ENCODE results near the gene HECW1. TPM values are rescaled to one million over a fixed set of nuclear protein-coding genes. Genes with fewer than 3 reads are reported as not detected.

The HECW1 gene
- total RNA-seq, 2 donors from 2014 or later = 0.24 TPM; not detected in 1

DNA sequence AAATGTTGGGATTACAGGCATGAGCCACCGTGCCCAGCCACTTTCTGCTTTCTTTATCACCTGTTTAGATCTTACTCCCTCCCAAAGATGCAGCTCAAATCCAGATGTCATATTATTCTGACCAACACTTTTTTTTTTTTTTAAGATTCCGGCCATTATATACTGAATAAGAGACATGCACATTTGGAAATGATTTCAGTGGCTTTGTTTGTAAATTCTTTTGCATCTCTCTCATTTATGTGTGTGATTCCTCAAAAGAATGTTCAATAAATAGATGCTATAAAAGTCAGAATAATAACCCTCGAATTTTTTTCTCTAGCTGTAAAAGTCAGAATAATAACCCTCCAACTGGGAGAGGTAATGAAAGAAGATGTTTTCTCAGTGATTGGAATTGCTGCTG is 25.4 kb downstream of the HECW1 start:
- intact Hi-C loops (cut with DNase I) = no loop called here
- DNase-seq (ENCODE audit: low spot score) = no peak

DNA sequence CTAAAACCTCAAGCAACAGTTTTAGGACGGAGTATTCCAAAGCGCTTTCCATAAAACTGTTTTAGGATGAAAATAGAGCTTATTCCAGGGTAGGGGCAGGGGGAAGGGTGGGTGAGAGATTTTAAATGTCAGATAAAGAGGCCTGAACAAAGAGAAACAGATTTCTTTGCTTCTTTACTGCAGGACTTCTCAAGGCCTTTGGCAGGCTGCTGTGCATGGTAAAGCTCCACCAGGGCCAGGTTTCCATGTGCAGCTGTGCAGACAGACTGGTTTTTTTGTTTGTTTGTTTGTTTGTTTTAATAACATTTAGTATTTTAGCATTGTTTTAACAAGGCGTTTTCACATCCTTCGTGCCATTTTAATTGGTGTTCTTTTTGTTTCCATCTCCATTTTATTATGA is 26.3 kb downstream of the HECW1 start:
- DNase-seq (ENCODE audit: low spot score) = no peak
- intact Hi-C loops (cut with DNase I) = no loop called here

DNA sequence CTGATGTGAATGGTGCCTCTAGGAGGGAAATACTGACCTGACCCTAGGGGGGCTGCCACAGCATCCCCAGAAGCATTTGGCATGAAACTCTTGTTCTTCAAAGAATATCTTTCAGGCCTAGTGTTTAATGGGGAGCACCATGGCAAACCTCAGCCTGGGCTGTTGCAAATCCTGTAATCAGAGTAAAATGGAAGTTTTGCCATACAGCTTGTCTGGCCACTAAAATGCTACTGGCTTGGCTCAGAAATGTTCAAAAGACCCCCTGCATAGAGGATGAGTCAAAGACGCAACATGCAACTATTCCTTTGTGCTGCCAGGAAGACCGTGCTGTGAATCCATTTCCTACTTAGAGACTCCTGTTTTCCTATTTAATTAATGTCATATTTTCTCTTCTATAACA is 26.7 kb downstream of the HECW1 start:
- intact Hi-C loops (cut with DNase I) = no loop called here
- no peak for DNase-seq (ENCODE audit: low spot score)

DNA sequence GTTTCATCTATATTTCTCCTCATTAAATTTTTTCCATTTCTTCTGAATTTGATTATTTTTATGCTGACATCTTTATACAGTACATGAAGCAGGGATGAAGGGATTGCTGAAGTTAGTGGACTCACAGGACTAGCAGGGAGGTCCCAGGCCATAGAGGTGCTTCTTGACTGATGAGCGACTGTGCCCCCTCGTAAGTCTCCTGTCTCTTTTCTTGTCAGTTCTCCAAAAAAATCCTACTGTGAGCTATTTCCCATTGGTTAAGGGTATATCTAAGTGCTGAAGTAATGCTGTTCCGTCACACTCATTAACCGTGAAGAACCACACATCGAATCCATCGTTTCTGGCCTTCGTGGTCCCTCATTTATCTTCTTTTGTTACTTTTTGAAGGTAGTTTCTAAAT is 27.7 kb downstream of the HECW1 start:
- intact Hi-C loops (cut with DNase I) = no loop called here
- DNase-seq (ENCODE audit: low spot score) = no peak

DNA sequence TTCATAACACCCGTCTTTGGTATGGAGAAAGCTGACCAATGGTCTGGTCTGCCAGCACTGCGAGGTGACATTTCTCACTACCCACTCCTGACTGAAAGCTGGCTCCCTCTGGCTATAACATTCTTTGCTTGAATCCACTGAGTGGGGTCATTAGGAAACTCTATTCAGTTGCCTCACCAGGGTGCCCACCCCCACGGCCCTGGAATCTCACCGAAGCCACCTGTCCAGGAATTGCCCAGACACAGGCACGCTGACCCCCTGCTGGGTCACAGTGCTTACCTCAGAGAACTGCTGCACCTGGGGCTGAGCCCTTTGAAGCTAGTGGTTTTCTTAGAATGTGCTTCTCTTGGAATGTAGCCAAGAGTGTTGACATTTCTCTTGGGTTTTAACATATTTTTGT is 28.6 kb downstream of the HECW1 start:
- intact Hi-C loops (cut with DNase I) = no loop called here
- DNase-seq (ENCODE audit: low spot score) = no peak

DNA sequence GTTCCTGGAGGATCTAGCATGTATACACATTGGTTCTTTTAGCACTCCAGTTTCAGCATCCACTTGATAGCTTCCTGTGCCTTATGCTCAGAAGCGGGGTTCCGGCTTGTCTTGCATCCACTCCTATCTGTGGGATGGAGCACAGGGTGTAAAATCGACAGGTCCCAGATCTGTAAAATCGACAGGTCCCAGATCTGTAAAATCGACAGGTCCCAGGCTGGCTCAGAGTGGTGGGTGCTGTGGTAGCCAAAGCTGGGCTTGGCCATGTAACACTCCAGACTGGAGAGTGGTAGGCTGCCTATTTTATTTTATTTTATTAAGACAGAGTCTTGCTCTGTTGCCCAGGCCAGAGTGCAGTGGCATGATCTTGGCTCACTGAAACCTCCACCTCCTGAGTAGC is 30.3 kb downstream of the HECW1 start:
- DNase-seq (ENCODE audit: low spot score) = no peak
- intact Hi-C loops (cut with DNase I) = no loop called here

DNA sequence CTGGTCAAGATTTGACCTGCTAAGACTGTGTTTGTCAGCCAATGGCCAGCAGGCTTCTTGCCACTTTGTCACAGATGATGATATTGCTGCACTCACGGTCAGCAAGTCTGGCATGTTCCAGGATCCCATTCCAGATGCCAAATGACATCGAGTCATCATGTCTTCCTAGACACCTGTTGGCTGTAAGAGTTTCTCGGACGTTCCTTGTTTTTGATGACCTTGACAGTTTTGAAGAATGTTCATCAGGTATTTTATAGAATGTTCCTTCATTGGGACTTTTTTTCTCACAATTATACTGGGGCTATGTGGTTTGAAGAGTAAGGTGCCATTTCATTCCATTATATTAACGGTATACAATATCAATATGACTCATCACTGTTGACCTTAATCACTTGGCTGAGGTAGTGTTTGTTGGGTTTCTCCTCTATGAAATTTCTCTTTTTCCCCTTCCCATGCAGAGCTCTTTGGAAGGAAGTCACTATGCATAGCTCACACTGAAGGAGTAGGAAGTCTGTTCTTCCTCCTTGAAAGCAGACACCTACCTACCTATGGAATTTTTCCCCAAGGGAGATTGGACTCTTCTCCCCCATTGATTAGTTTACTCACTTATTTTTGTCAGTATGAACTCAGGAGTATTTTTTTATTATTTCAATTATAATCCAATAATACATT is 31.6 kb downstream of the HECW1 start:
- no peak for DNase-seq (ENCODE audit: low spot score)
- intact Hi-C loops (cut with DNase I) = no loop called here

DNA sequence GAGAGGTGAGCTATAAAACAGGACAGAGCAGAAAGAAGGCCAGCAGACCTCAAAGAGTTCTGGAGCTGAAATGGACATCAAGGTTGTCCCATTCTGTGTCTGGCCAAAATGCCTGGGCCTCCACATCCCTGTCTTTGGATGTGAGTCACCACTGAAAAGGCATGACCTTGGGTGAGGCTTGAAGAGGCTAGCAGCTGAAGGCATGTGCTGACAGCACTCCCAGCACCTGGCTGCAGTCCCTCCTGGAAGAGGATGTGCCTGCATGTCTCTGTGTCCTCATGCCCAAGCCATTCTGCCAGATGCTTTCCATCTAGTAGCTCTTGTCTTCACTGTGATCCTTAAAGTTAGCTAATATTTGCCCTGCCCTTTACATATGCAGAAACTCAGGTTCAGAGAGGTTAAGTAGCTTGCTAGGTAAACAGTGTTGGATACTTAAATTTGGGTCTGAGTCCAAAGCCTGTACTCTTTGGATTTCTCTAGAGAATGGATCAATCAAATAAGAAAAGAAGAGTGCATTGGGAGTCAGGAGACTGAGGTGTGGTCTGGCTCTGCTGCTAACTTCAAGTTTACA is 35.8 kb downstream of the HECW1 start:
- intact Hi-C loops (cut with DNase I) = no loop called here
- DNase-seq (ENCODE audit: low spot score) = no peak

DNA sequence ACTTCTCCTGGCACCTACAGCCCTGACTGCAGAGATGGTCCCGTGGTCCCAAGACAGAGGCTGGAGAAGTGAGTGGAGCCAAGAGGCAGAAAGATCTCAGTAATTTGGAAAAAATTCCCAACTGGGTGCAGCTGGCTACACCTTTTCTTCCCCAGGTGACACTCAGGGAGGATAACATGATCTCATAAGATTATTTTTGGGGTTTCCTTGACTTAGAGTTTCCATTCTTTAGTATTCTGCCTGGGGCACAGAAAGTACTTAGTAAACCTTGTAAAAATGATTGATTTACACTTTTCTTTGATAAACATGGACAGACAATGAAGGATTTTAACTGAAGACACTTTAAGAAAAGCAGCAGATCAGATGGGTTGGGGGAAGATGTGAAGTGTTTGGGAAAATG is 38.6 kb downstream of the HECW1 start:
- intact Hi-C loops (cut with DNase I) = no loop called here
- no peak for DNase-seq (ENCODE audit: low spot score)

DNA sequence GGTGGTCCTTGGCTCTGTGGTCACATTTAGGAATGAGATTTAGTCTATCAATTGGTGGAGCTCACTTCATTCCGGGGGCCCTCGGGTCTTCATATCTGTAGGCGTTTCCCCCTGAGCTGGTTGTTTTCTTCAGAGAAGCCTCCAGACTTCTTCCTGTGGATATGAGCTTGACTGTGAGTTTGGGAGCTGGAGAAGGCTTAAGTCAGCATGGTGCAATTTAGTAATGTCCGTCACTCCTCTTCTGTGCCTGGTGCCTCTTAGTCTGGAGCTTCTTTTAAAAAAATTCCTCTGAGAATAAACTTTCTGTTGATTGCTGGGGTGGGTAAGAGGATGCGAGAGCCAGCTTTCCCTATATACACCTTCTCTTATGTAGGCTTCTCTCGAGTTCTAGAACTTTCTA is 40.2 kb downstream of the HECW1 start:
- DNase-seq (ENCODE audit: low spot score) = no peak
- intact Hi-C loops (cut with DNase I) = no loop called here

DNA sequence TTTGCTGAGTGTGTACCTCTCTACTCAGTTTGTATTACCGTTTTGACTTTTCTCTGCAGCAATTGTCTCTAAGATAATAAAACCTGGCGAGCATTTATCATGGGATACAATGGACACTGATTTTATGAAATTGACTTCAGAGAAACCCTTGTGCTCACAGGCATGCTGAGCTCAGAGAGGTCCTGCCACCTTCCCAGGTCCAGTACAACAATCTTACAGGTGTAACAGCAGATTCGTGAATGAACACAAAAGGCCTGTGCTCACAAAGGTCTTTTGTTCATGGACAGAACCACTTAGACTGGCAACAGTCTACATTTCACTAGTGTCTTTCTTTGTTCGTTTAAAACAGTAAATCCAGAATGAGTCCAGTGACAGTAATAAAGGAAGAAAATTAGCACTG is 43.2 kb downstream of the HECW1 start:
- intact Hi-C loops (cut with DNase I) = no loop called here
- DNase-seq (ENCODE audit: low spot score) = no peak

DNA sequence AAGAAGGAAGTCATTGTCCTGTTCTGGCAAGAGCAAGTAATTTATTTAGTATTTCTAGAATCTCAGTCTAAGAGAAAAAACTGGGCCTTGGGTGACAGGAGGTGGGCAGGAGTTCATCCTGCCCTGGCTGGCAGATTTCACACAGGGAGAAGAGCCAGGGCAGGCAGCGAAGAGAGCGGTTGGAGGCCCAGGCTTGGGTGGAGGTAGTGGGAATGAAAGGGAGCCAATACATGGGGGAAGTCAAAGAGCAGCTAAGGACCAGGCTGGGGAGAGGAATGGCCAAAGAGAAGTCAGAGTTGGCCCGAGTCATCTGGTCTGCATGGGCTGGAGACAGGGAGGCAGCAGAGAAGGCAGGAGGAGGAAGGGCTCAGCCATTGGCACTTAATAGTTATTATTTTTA is 51.4 kb downstream of the HECW1 start:
- no peak for DNase-seq (ENCODE audit: low spot score)
- intact Hi-C loops (cut with DNase I) = no loop called here

DNA sequence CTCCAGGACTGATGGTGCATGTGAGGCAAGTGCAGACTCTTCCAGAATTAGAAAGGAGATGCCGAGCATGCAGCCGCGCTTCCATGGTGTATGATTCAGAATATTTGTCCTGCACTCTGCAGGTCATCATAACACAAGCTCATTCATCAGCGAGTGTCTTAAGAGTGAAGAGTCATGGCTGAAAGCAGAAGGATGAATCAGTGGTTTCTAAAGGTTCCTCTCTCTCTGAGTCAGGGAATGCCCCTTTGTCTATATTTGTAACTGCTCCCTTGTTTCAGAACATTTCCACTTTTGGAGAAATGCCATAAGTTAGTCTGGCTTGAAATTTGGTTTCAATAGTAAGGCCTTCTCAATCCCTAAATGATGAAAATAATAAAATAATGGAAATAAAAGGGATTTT is 52.3 kb downstream of the HECW1 start:
- DNase-seq (ENCODE audit: low spot score) = no peak
- intact Hi-C loops (cut with DNase I) = no loop called here

DNA sequence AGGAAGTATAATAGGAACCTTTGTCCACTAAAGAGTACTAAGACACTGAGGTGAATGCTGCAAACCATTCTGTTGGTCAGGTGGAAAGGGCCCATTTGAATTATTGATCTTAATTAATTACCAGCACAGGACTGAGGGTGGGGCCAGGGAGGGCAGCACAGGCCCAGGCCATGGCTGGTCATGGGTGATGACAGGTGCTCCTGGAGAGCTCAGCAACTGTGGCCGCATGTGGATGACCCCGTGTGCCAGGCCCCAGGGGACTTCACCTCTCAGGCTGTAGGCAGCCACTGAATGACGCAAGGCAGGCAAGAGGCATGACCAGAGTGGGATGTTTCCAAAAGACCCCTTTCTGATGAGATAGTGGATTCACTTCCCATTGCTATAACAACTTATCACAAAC is 54.2 kb downstream of the HECW1 start:
- no peak for DNase-seq (ENCODE audit: low spot score)
- intact Hi-C loops (cut with DNase I) = no loop called here

DNA sequence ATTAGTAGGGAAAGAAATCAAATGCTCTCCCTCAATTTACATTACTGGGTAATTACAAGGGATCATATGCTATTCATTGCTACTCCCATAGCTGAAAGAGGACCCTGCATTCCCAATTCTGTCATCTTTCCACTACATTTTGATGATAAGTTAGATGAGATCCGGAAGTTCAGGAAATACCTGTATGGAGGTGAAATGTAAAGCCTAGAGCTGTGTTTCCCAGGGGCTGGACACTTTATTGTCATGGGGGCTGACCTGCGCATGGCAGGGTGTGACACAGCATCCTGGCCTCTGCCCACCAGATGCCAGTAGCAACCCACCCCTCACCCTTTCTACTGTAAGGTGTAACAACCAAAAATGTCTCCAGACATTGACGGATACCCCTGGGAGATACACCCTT is 56.6 kb downstream of the HECW1 start:
- DNase-seq (ENCODE audit: low spot score) = no peak
- intact Hi-C loops (cut with DNase I) = loop anchor here in 1 of 2 donors (1.0 kb wide), 1 partner anchor 24 kb away; no protein-coding TSS in a partner anchor

DNA sequence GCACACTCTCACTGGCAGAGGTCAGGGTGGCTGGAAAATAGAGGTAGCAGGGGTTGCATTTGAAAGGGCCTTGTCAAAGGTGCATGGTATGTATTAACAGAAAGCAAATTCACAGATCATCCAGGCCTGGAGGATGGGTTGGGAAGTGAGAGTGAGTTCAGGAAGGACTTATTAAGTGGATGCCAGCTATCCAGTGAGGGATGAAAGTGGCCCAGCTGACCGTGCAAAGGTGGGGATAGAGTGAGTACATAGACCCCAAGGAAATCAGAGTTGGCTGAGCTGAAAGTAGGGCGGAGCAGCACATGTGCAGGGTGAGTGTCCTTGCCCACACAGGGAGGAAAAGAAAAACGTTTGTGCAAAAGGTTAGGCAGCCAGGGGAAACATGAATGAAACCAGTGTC is 58.1 kb downstream of the HECW1 start:
- intact Hi-C loops (cut with DNase I) = loop anchor here in 1 of 2 donors (10.0 kb wide), 1 partner anchor 196 kb away; no protein-coding TSS in a partner anchor
- DNase-seq (ENCODE audit: low spot score) = no peak

DNA sequence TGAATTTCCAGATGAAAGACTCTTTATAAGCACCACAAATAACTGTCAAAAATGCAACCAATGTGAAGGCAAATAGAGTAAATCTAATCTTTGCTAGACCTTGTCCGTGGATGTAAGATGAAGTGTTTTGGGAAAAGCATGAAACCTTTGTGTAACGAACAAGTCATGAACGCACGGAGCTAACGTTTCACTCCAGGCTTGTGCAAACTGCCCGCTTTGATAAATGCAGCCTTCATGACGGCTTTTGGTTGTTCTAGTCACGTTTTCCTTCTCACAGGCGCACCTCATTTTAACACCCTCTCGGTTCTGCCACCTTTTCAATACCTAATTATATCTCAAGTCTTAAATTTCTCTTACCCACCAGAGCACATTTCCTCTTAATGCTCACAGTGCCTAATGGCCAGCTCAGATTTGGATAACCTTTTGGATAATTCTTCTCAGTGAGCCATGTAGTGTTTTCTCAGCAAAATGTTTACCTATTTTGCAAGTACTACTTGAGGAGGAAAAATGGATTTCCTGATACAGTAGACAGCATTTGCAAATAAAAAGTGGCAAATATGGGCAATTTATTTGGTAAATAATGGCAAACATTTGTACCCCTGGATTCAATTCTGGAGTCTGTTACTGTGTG is 63.2 kb downstream of the HECW1 start:
- DNase-seq (ENCODE audit: low spot score) = no peak
- intact Hi-C loops (cut with DNase I) = loop anchor here in 1 of 2 donors (10.0 kb wide), 1 partner anchor 201 kb away; no protein-coding TSS in a partner anchor

DNA sequence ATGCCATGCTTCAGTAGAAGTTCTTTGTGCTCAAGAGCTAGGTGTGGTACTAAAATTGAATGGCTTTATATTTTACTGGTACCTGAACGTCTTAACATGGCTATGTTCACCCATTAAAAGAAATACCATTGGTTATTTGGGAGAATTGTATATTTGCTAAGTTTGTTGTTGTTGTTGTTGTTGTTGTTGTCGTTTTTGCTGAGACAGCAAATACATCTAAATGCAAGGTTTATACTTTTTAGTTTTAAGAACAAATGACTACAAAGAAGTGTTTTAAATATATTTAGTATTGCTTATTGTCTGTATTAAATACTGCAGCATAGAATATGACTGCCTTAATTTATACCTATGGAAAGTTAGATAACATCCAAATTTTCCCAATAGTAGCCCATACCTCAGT is 66.9 kb downstream of the HECW1 start:
- intact Hi-C loops (cut with DNase I) = loop anchor here in 1 of 2 donors (10.0 kb wide), 1 partner anchor 205 kb away; no protein-coding TSS in a partner anchor
- DNase-seq (ENCODE audit: low spot score) = no peak

DNA sequence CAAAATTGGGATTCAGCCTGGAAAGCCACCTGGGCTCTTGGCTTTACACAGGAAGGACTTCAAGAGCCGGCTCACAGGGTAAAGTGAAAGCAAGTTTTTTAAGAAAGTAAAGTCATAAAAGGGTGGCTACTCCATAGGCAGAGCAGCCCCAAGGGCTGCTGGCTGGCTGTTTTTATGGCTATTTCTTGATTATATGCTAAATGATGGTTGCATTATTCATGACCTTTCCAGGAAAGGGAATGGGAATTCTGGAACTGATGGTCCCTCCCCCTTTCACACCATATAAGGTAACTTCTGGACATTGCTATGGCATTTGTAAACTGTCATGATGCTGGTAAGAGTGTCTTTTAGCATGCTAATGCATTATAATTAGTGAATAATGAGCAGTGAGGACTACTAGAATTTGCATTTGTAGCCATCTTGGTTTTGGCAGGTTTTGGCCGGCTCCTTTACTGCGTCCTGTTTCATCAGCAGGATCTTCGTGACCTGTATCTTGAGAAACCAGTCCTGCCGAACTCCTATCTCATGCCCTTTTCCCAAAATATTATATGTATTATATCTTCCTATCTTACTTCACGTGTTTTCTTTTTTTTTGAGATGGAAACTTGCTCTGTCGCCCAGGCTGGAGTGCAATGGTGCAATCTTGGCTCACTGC is 80.5 kb downstream of the HECW1 start:
- no peak for DNase-seq (ENCODE audit: low spot score)
- intact Hi-C loops (cut with DNase I) = loop anchor here in 1 of 2 donors (1.0 kb wide), 1 partner anchor 24 kb away; no protein-coding TSS in a partner anchor

DNA sequence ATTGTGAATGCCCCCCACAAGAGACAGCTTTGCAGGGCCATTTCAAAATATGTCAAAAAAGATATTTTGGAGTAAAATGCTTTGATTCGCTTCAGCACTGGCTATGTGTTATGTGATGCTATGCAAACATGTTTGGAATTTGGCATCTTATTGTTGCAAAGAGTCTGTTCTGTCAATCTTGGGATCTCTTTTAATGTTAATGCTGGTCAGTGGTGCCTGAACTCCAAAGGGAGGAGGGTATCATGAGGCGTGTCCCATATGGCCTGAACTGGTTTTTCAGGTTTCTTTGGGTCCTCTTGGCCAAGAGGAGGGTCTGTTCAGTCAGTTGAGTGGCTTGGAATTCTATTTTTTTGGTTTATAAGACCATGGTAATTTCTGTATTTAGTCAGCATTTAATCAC is 81.4 kb downstream of the HECW1 start:
- no peak for DNase-seq (ENCODE audit: low spot score)
- intact Hi-C loops (cut with DNase I) = loop anchor here in 1 of 2 donors (1.0 kb wide), 1 partner anchor 25 kb away; no protein-coding TSS in a partner anchor
